NCI-H510A treated with DMSO at 0.1 percent for 48 hours (cell line): Measurements from ENCODE around the gene GRIP1.
"Not testable (repeated sequence)": the region's sequence is repeated elsewhere in the genome, so short reads cannot be mapped to it uniquely, and the experiment has no call there.

Experiments used
- DNase-seq: peaks from one replicate; lab custom pipeline; 2025; lab: John Stamatoyannopoulos, UW

The GRIP1 gene

GRCh38 chr12:66531766-66532165 lies 147.1 kb downstream of the GRIP1 start:
- DNase-seq = no peak

GRCh38 chr12:66529934-66530333 lies 148.9 kb downstream of the GRIP1 start:
- DNase-seq = no peak

GRCh38 chr12:66516561-66516960 lies 162.3 kb downstream of the GRIP1 start:
- no peak for DNase-seq

GRCh38 chr12:66516133-66516532 lies 162.7 kb downstream of the GRIP1 start:
- no peak for DNase-seq

GRCh38 chr12:66514581-66514980 lies 164.3 kb downstream of the GRIP1 start:
- no peak for DNase-seq

- no peak for DNase-seq
Observed at GRCh38 chr12:66508025-66508424, 170.9 kb downstream of the GRIP1 start.

- no peak for DNase-seq
Observed at GRCh38 chr12:66503746-66504145, 175.1 kb downstream of the GRIP1 start.

GRCh38 chr12:66502911-66503310 lies 176.0 kb downstream of the GRIP1 start:
- DNase-seq = no peak

GRCh38 chr12:66500841-66501240 lies 178.0 kb downstream of the GRIP1 start:
- no peak for DNase-seq

GRCh38 chr12:66500091-66500490 lies 178.8 kb downstream of the GRIP1 start:
- DNase-seq = no peak

GRCh38 chr12:66499000-66499399 lies 179.9 kb downstream of the GRIP1 start:
- no peak for DNase-seq

- not testable (repeated sequence) for DNase-seq
Observed at GRCh38 chr12:66498059-66498458, 180.8 kb downstream of the GRIP1 start.

GRCh38 chr12:66497008-66497897 lies 181.6 kb downstream of the GRIP1 start:
- DNase-seq = no peak

GRCh38 chr12:66496595-66496994 lies 182.3 kb downstream of the GRIP1 start:
- DNase-seq = no peak

GRCh38 chr12:66495709-66496108 lies 183.2 kb downstream of the GRIP1 start:
- DNase-seq = no peak

GRCh38 chr12:66493819-66494218 lies 185.1 kb downstream of the GRIP1 start:
- DNase-seq = no peak

- DNase-seq = no peak
Observed at GRCh38 chr12:66491853-66492252, 187.0 kb downstream of the GRIP1 start.

- DNase-seq = no peak
Observed at GRCh38 chr12:66482351-66483203, 196.3 kb downstream of the GRIP1 start.

GRCh38 chr12:66467932-66468331 lies 210.9 kb downstream of the GRIP1 start:
- DNase-seq = no peak

GRCh38 chr12:66461331-66461730 lies 217.5 kb downstream of the GRIP1 start:
- no peak for DNase-seq

GRCh38 chr12:66459944-66460482 lies 218.9 kb downstream of the GRIP1 start:
- DNase-seq = no peak

GRCh38 chr12:66456612-66457011 lies 222.3 kb downstream of the GRIP1 start:
- DNase-seq = no peak

- DNase-seq = no peak
Observed at GRCh38 chr12:66453844-66454243, 225.0 kb downstream of the GRIP1 start.
